ENCODE results near the gene DOCK4.

The DOCK4 gene

GRCh38 chr7:111760043-111760442 is 446.2 kb downstream of the DOCK4 start:
- TF ChIP-seq RAD21 (IDR thresholded peaks at IDR 0.05; ENCODE audit: low read depth) (no peak), TEAD4 (IDR thresholded peaks at IDR 0.05) (no peak), REST (IDR thresholded peaks at IDR 0.05; ENCODE audit: low read depth) (no peak), FOXM1 (IDR thresholded peaks at IDR 0.05; ENCODE audit: borderline replicate concordance, low read depth) (no peak), ZBTB7A (IDR thresholded peaks at IDR 0.05; ENCODE audit: low read depth) (no peak), CEBPB (IDR thresholded peaks at IDR 0.05) (no peak), YY1 (IDR thresholded peaks at IDR 0.05; ENCODE audit: low read depth) (no peak), CREB1 (IDR thresholded peaks at IDR 0.05; ENCODE audit: low read depth) (no peak), MAX (IDR thresholded peaks at IDR 0.05) (no peak), TCF12 (IDR thresholded peaks at IDR 0.05; ENCODE audit: low read depth) (no peak), USF1 (IDR thresholded peaks at IDR 0.05) (no peak), NFIC (IDR thresholded peaks at IDR 0.05) (no peak), TAF1 (IDR thresholded peaks at IDR 0.05; ENCODE audit: low read depth) (no peak), EGR1 (IDR thresholded peaks at IDR 0.05) (no peak), EP300 (IDR thresholded peaks at IDR 0.05; ENCODE audit: borderline replicate concordance) (no peak)

- TF ChIP-seq EGR1 (IDR thresholded peaks at IDR 0.05) (no peak), RAD21 (IDR thresholded peaks at IDR 0.05; ENCODE audit: low read depth) (no peak), ZBTB7A (IDR thresholded peaks at IDR 0.05; ENCODE audit: low read depth) (no peak), TAF1 (IDR thresholded peaks at IDR 0.05; ENCODE audit: low read depth) (no peak), MAX (IDR thresholded peaks at IDR 0.05) (no peak), CREB1 (IDR thresholded peaks at IDR 0.05; ENCODE audit: low read depth) (no peak), EP300 (IDR thresholded peaks at IDR 0.05; ENCODE audit: borderline replicate concordance) (no peak), TEAD4 (IDR thresholded peaks at IDR 0.05) (no peak), CEBPB (IDR thresholded peaks at IDR 0.05) (no peak), REST (IDR thresholded peaks at IDR 0.05; ENCODE audit: low read depth) (no peak), YY1 (IDR thresholded peaks at IDR 0.05; ENCODE audit: low read depth) (no peak), FOXM1 (IDR thresholded peaks at IDR 0.05; ENCODE audit: borderline replicate concordance, low read depth) (no peak)
Measured at GRCh38 chr7:111758332-111758731, 447.9 kb downstream of the DOCK4 start.

GRCh38 chr7:111756687-111757178 is 449.5 kb downstream of the DOCK4 start:
- TF ChIP-seq EP300 (IDR thresholded peaks at IDR 0.05; ENCODE audit: borderline replicate concordance) (no peak), EGR1 (IDR thresholded peaks at IDR 0.05) (no peak), REST (IDR thresholded peaks at IDR 0.05; ENCODE audit: low read depth) (no peak), RAD21 (IDR thresholded peaks at IDR 0.05; ENCODE audit: low read depth) (no peak), TAF1 (IDR thresholded peaks at IDR 0.05; ENCODE audit: low read depth) (no peak), USF1 (IDR thresholded peaks at IDR 0.05) (no peak), TCF12 (IDR thresholded peaks at IDR 0.05; ENCODE audit: low read depth) (no peak), YY1 (IDR thresholded peaks at IDR 0.05; ENCODE audit: low read depth) (no peak), ZBTB7A (IDR thresholded peaks at IDR 0.05; ENCODE audit: low read depth) (no peak), CREB1 (IDR thresholded peaks at IDR 0.05; ENCODE audit: low read depth) (no peak), FOXM1 (IDR thresholded peaks at IDR 0.05; ENCODE audit: borderline replicate concordance, low read depth) (no peak), TEAD4 (IDR thresholded peaks at IDR 0.05) (no peak), MAX (IDR thresholded peaks at IDR 0.05) (no peak), CEBPB (IDR thresholded peaks at IDR 0.05) (no peak)

GRCh38 chr7:111755383-111755782 is 450.8 kb downstream of the DOCK4 start:
- no peak for TF ChIP-seq CEBPB (IDR thresholded peaks at IDR 0.05)
- no peak for TF ChIP-seq TCF12 (IDR thresholded peaks at IDR 0.05; ENCODE audit: low read depth)
- TF ChIP-seq YY1 (IDR thresholded peaks at IDR 0.05; ENCODE audit: low read depth): no peak
- TF ChIP-seq CREB1 (IDR thresholded peaks at IDR 0.05; ENCODE audit: low read depth): no peak
- no peak for TF ChIP-seq EGR1 (IDR thresholded peaks at IDR 0.05)
- TF ChIP-seq TEAD4 (IDR thresholded peaks at IDR 0.05): no peak
- no peak for TF ChIP-seq REST (IDR thresholded peaks at IDR 0.05; ENCODE audit: low read depth)
- TF ChIP-seq MAX (IDR thresholded peaks at IDR 0.05): no peak
- no peak for TF ChIP-seq TAF1 (IDR thresholded peaks at IDR 0.05; ENCODE audit: low read depth)
